GM23338 (cell line): ENCODE data around the gene CACNA2D1. TPM values are rescaled to one million over a fixed set of nuclear protein-coding genes. Genes with fewer than 3 reads are reported as not detected.

Experiments used
- ATAC-seq: fragments of 200-7000 bp; cut with Tn5 transposase; 3 replicates; pipeline ENCODE4 v1.9.1; 2020
- DNase-seq: peaks from one replicate; pipeline ENCODE4 v3.0.0-alpha.2; 2015; ENCODE audit warnings: low spot score
- H2AFZ ChIP-seq: fragments of 200-600 bp; sonication (generic); 2 replicates; pipeline ENCODE4 v1.8.0; 2016; ENCODE audit warnings: antibody characterized with exemption, mild to moderate bottlenecking, moderate library complexity
- H3F3A ChIP-seq: fragments of 200-600 bp; sonication (generic); replicated peaks from 2 replicates; pipeline ENCODE4 v1.8.0; 2017; ENCODE audit warnings: antibody characterized with exemption, mixed run types, low read depth
- H3K27ac ChIP-seq: fragments of 200-600 bp; sonication (generic); 2 replicates; pipeline ENCODE4 v1.6.1; 2016; ENCODE audit warnings: low read depth
- H3K27me3 ChIP-seq: fragments of 200-600 bp; sonication (generic); 2 replicates; pipeline ENCODE4 v1.8.0; 2016; ENCODE audit warnings: mild to moderate bottlenecking, mixed run types, moderate library complexity; ENCODE audit not compliant: insufficient read depth
- H3K36me3 ChIP-seq: fragments of 200-600 bp; sonication (generic); 2 replicates; pipeline ENCODE4 v1.8.0; 2016; ENCODE audit warnings: mild to moderate bottlenecking; ENCODE audit not compliant: insufficient read depth
- H3K4me1 ChIP-seq: fragments of 200-600 bp; sonication (generic); 2 replicates; pipeline ENCODE4 v1.8.0; 2016; ENCODE audit warnings: mild to moderate bottlenecking, moderate library complexity; ENCODE audit not compliant: insufficient read depth
- H3K4me2 ChIP-seq: fragments of 200-600 bp; sonication (generic); 2 replicates; pipeline ENCODE4 v1.7.1; 2017; ENCODE audit warnings: mixed run types
- H3K4me3 ChIP-seq: fragments of 200-600 bp; sonication (generic); 2 replicates; pipeline ENCODE4 v1.6.1; 2016; ENCODE audit warnings: mixed run types
- H3K79me2 ChIP-seq: fragments of 200-600 bp; sonication (generic); replicated peaks from 2 replicates; pipeline ENCODE4 v1.8.0; 2017; ENCODE audit warnings: mild to moderate bottlenecking; ENCODE audit not compliant: insufficient read depth
- H3K9me2 ChIP-seq: fragments of 200-600 bp; sonication (generic); 2 replicates; pipeline ENCODE4 v1.8.0; 2017; ENCODE audit not compliant: insufficient read depth
- H4K20me1 ChIP-seq: fragments of 200-600 bp; sonication (generic); replicated peaks from 2 replicates; pipeline ENCODE4 v1.8.0; 2017; ENCODE audit warnings: mild to moderate bottlenecking; ENCODE audit not compliant: insufficient read depth
- H3K27ac Mint-ChIP-seq: 2 replicates; pipeline ENCODE4 v1.8.0; 2020; ENCODE audit warnings: inconsistent platforms, mild to moderate bottlenecking, moderate library complexity, mixed read lengths
- H3K27me3 Mint-ChIP-seq: 3 replicates; pipeline ENCODE4 v1.8.0; 2022; ENCODE audit warnings: low read depth, mild to moderate bottlenecking, moderate library complexity, mixed read lengths, inconsistent platforms; ENCODE audit not compliant: insufficient read depth, poor library complexity
- H3K36me3 Mint-ChIP-seq: 3 replicates; pipeline ENCODE4 v1.8.0; 2021; ENCODE audit warnings: low read depth, mild to moderate bottlenecking, inconsistent platforms, moderate library complexity, mixed read lengths
- H3K4me1 Mint-ChIP-seq: 3 replicates; pipeline ENCODE4 v1.8.0; 2020; ENCODE audit warnings: mild to moderate bottlenecking, inconsistent platforms, mixed read lengths
- H3K4me3 Mint-ChIP-seq: 3 replicates; pipeline ENCODE4 v1.8.0; 2021; ENCODE audit warnings: moderate library complexity, mild to moderate bottlenecking, inconsistent platforms, mixed read lengths
- H3K9me3 Mint-ChIP-seq: 3 replicates; pipeline ENCODE4 v1.8.0; 2020; ENCODE audit warnings: moderate library complexity, mild to moderate bottlenecking, inconsistent platforms, mixed read lengths
- CREB1 ChIP-seq: fragments of 250-450 bp; sonication (Bioruptor Pico); IDR thresholded peaks from 2 replicates; pipeline ENCODE4 v1.5.0; 2020; ENCODE audit warnings: low read depth, mild to moderate bottlenecking, moderate library complexity
- EZH2phosphoT487 ChIP-seq: fragments of 200-600 bp; sonication (generic); IDR thresholded peaks from one replicate; pipeline ENCODE4 v1.8.1; 2018; ENCODE audit warnings: antibody characterized with exemption; ENCODE audit not compliant: unreplicated experiment
- JUNB ChIP-seq: IDR thresholded peaks from one replicate; pipeline ENCODE4 v1.6.1; 2016; ENCODE audit warnings: antibody characterized with exemption; ENCODE audit not compliant: unreplicated experiment
- NANOG ChIP-seq: IDR thresholded peaks from 2 replicates; pipeline ENCODE4 v1.6.1; 2016; ENCODE audit warnings: antibody characterized with exemption, borderline replicate concordance
- REST ChIP-seq: IDR thresholded peaks from one replicate; pipeline ENCODE4 v1.6.1; 2018; ENCODE audit warnings: antibody characterized with exemption; ENCODE audit not compliant: unreplicated experiment
- STAT1 ChIP-seq: IDR thresholded peaks from one replicate; pipeline ENCODE4 v1.6.1; 2016; ENCODE audit warnings: antibody characterized with exemption; ENCODE audit not compliant: unreplicated experiment
- ZNF114 ChIP-seq: fragments of 250-450 bp; sonication (Bioruptor Pico); IDR thresholded peaks from 2 replicates; pipeline ENCODE4 v1.5.0; 2020; ENCODE audit warnings: mild to moderate bottlenecking, moderate library complexity
- ZNF331 ChIP-seq: fragments of 250-450 bp; sonication (Bioruptor Pico); IDR thresholded peaks from 2 replicates; pipeline ENCODE4 v1.5.0; 2020; ENCODE audit warnings: low read depth, mild to moderate bottlenecking, moderate library complexity
- ZNF462 ChIP-seq: fragments of 250-450 bp; sonication (Bioruptor Pico); IDR thresholded peaks from 2 replicates; pipeline ENCODE4 v1.5.0; 2020; ENCODE audit warnings: mild to moderate bottlenecking, moderate library complexity
- polyA plus RNA-seq: library from polyadenylated mRNA; unstranded; fragments of >200 nt; fragmentation: Nextera tagmentation; extraction: Ambion mirVana; gene quantifications from 2 replicates; pipeline ENCODE4 v1.2.1, GENCODE V29; 2016
- total RNA-seq: library from RNA; depleted of rRNA; stranded (reverse); fragments of >200 nt; shearing (Covaris generic); gene quantifications from 2 replicates; pipeline ENCODE4 v1.2.3, GENCODE V29; 2014
- TF ChIP-seq, protein P1 (sequence below), 2 experiments: fragments of 200-600 bp in 1 of 2; sonication (generic) in 1 of 2; conservative IDR thresholded peaks; 2 replicates each; pipeline versions ENCODE4 v1.5.1 to v1.6.1; 2016 to 2017; ENCODE audit warnings: antibody characterized with exemption in 2 of 2, low read depth in 2 of 2, mild to moderate bottlenecking in 2 of 2, moderate library complexity in 1 of 2

CACNA2D1 gene
- total and polyA plus RNA-seq, 2 experiments from 2014 or later, result 7.0 to 20.4 TPM

- TF ChIP-seq REST, result no peak
- TF ChIP-seq EZH2phosphoT487, result no peak
- no peak for TF ChIP-seq ZNF331 (CRISPR knock-in tag)
- no peak for TF ChIP-seq STAT1
These were observed 6.3 kb upstream of the CACNA2D1 start (continued) for GRCh38 chr7:82449910-82450309.

DNA sequence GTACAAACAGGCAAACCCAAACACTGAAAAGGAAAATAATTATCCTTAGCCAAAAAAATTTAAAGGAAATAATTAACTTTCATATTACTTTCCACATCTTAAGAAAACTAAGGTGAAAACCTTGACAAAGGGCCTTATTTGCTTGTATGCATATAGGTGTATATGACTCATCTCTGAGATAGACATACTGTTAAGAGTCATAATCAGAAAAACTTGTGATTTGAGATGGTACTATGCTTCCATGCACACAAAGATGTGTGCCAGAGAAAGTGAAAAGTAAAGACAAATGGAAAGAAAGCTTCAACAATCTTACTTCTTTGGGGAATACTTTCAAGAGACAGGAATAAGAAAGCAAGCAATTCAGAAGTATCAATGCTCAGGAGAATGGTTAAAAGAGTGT is 3.3 kb upstream of the CACNA2D1 start:
- Histone ChIP-seq H3K4me2 (no peak overlapping the region), H3K36me3 (no peaks in the 10 kb centered on the region), H3K27me3 (peaks cover 23% of the 10 kb centered on the region), H2AFZ (no peak overlapping the region), H3K4me1 (peaks cover 30% of the 10 kb centered on the region), H3K9me2 (no peaks in the 10 kb centered on the region), H3K27ac (no peak overlapping the region), H3K4me3 (no peak overlapping the region), H3F3A (0 out of 2 replicates have a peak, but pooled peaks cover 4% of the 10 kb centered on the region), H4K20me1 (no peaks in the 10 kb centered on the region), H3K79me2 (no peaks in the 10 kb centered on the region)
- ATAC-seq (no peak), DNase-seq (no peak)
- no peak overlapping the region for H3K4me3 Mint-ChIP-seq
- no peak overlapping the region for H3K27ac Mint-ChIP-seq
- no peaks in the 10 kb centered on the region; the same call in 2 of the 3 replicates for H3K36me3 Mint-ChIP-seq
- peaks cover 8% of the 10 kb centered on the region for H3K27me3 Mint-ChIP-seq
- no peaks in the 10 kb centered on the region for H3K9me3 Mint-ChIP-seq
- H3K4me1 Mint-ChIP-seq, result peaks cover 31% of the 10 kb centered on the region
- TF ChIP-seq ZNF114 (CRISPR knock-in tag), result no peak
- TF ChIP-seq, protein P1, sequence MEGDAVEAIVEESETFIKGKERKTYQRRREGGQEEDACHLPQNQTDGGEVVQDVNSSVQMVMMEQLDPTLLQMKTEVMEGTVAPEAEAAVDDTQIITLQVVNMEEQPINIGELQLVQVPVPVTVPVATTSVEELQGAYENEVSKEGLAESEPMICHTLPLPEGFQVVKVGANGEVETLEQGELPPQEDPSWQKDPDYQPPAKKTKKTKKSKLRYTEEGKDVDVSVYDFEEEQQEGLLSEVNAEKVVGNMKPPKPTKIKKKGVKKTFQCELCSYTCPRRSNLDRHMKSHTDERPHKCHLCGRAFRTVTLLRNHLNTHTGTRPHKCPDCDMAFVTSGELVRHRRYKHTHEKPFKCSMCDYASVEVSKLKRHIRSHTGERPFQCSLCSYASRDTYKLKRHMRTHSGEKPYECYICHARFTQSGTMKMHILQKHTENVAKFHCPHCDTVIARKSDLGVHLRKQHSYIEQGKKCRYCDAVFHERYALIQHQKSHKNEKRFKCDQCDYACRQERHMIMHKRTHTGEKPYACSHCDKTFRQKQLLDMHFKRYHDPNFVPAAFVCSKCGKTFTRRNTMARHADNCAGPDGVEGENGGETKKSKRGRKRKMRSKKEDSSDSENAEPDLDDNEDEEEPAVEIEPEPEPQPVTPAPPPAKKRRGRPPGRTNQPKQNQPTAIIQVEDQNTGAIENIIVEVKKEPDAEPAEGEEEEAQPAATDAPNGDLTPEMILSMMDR (conservative IDR thresholded peaks at IDR 0.05; ENCODE audit: low read depth in 2 of 2), result no peak
- no peak for TF ChIP-seq ZNF331 (CRISPR knock-in tag)
- TF ChIP-seq NANOG, result no peak
- TF ChIP-seq STAT1, result no peak
- TF ChIP-seq REST, result no peak
- no peak for TF ChIP-seq EZH2phosphoT487
- no peak for TF ChIP-seq ZNF462 (CRISPR knock-in tag)
- TF ChIP-seq JUNB, result no peak
- TF ChIP-seq CREB1 (CRISPR knock-in tag), result no peak
